ENCODE data around the gene MAP4K3.

The MAP4K3 gene

DNA sequence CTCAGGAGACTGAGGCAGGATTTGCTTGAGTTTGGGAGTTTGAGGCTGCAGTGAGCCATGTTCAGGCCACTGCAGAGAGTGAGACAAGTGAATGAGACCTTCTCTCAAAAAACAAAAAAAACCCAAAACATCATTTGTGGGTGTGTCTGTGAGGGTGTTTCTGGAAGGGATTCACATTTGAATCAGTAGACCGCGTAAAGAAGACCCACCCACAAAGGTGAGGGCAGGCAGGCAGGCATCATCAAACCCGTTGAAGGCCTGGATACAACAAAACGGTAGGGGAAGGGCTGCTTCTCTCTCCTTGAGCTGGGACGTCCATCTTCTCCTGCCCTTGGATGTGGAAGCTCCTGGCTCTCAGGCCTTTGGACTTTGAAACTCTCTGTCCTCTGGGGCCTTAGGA, 218.7 kb downstream of the MAP4K3 start:
- no peaks in the 10 kb centered on the region for H3K4me1 ChIP-seq (ENCODE audit: control insufficient read depth, insufficient read depth, low read length)
- H3K9me3 ChIP-seq (ENCODE audit: control insufficient read depth, insufficient read depth, low read depth, low read length), result no peaks in the 10 kb centered on the region
- TF ChIP-seq PRDM10 (tag by site-specific recombination; IDR thresholded peaks at IDR 0.05), result no peak
- no peak for TF ChIP-seq RBAK (tag by site-specific recombination; IDR thresholded peaks at IDR 0.05)
- POLR2A ChIA-PET, result no interaction called here
- no peak overlapping the region for H3K27ac ChIP-seq (ENCODE audit: extremely low read depth, low read depth, low read length)
- CTCF ChIA-PET, result interaction anchor here (1.4 to 1.5 kb wide), 2 partner anchors 10 to 11 kb away, joined by 5 to 7 read pairs; no protein-coding TSS in a partner anchor
- no peaks in the 10 kb centered on the region for H3K36me3 ChIP-seq (ENCODE audit: control insufficient read depth in 2 of 2, insufficient read depth in 1 of 2, low read length in 2 of 2)
- no peak overlapping the region for H3K4me3 ChIP-seq (ENCODE audit: low read depth, low read length)

GRCh38 chr2:39217192-39217550, 219.9 kb downstream of the MAP4K3 start:
- ChIA-PET CTCF (interaction anchor here (1.0 kb wide), 1 partner anchor 11 kb away, joined by 3 read pairs; no protein-coding TSS in a partner anchor), POLR2A (no interaction called here)
- H3K36me3 ChIP-seq (ENCODE audit: control insufficient read depth in 2 of 2, insufficient read depth in 1 of 2, low read length in 2 of 2), result no peaks in the 10 kb centered on the region
- H3K27ac ChIP-seq (ENCODE audit: extremely low read depth, low read depth, low read length), result no peak overlapping the region
- no peak overlapping the region for H3K4me3 ChIP-seq (ENCODE audit: low read depth, low read length)
- TF ChIP-seq ZNF37A (tag by site-specific recombination; IDR thresholded peaks at IDR 0.05) (no peak), ZNF654 (tag by site-specific recombination; IDR thresholded peaks at IDR 0.05; ENCODE audit: low read depth) (no peak), ZNF76 (tag by site-specific recombination; IDR thresholded peaks at IDR 0.05; ENCODE audit: borderline replicate concordance, low read depth) (no peak), ZNF704 (tag by site-specific recombination; IDR thresholded peaks at IDR 0.05) (no peak), ZNF311 (tag by site-specific recombination; IDR thresholded peaks at IDR 0.05; ENCODE audit: borderline replicate concordance) (no peak), ZNF350 (tag by site-specific recombination; IDR thresholded peaks at IDR 0.05) (no peak), CTCF (tag by site-specific recombination; IDR thresholded peaks at IDR 0.05) (no peak), ZBTB11 (tag by site-specific recombination; conservative IDR thresholded peaks at IDR 0.05; ENCODE audit: low read depth) (no peak), ZNF391 (tag by site-specific recombination; IDR thresholded peaks at IDR 0.05; ENCODE audit: borderline replicate concordance, low read depth) (no peak), ZXDB (tag by site-specific recombination; IDR thresholded peaks at IDR 0.05) (no peak), ZNF660 (tag by site-specific recombination; IDR thresholded peaks at IDR 0.05) (no peak)
- TF ChIP-seq, protein P1, sequence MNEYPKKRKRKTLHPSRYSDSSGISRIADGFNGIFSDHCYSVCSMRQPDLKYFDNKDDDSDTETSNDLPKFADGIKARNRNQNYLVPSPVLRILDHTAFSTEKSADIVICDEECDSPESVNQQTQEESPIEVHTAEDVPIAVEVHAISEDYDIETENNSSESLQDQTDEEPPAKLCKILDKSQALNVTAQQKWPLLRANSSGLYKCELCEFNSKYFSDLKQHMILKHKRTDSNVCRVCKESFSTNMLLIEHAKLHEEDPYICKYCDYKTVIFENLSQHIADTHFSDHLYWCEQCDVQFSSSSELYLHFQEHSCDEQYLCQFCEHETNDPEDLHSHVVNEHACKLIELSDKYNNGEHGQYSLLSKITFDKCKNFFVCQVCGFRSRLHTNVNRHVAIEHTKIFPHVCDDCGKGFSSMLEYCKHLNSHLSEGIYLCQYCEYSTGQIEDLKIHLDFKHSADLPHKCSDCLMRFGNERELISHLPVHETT (tag by site-specific recombination; IDR thresholded peaks at IDR 0.05), result no peak
- TF ChIP-seq, protein P2, sequence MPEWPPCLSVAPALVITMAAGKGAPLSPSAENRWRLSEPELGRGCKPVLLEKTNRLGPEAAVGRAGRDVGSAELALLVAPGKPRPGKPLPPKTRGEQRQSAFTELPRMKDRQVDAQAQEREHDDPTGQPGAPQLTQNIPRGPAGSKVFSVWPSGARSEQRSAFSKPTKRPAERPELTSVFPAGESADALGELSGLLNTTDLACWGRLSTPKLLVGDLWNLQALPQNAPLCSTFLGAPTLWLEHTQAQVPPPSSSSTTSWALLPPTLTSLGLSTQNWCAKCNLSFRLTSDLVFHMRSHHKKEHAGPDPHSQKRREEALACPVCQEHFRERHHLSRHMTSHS (tag by site-specific recombination; IDR thresholded peaks at IDR 0.05), result no peak
- TF ChIP-seq, protein P3, sequence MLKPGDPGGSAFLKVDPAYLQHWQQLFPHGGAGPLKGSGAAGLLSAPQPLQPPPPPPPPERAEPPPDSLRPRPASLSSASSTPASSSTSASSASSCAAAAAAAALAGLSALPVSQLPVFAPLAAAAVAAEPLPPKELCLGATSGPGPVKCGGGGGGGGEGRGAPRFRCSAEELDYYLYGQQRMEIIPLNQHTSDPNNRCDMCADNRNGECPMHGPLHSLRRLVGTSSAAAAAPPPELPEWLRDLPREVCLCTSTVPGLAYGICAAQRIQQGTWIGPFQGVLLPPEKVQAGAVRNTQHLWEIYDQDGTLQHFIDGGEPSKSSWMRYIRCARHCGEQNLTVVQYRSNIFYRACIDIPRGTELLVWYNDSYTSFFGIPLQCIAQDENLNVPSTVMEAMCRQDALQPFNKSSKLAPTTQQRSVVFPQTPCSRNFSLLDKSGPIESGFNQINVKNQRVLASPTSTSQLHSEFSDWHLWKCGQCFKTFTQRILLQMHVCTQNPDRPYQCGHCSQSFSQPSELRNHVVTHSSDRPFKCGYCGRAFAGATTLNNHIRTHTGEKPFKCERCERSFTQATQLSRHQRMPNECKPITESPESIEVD (tag by site-specific recombination; IDR thresholded peaks at IDR 0.05), result no peak
- no peaks in the 10 kb centered on the region for H3K4me1 ChIP-seq (ENCODE audit: control insufficient read depth, insufficient read depth, low read length)
- H3K9me3 ChIP-seq (ENCODE audit: control insufficient read depth, insufficient read depth, low read depth, low read length), result no peaks in the 10 kb centered on the region
